SKM-1 (cell line): ENCODE results near the gene CTU1.

Experiments
- DNase-seq: peaks from one replicate; lab custom pipeline; 2025; ENCODE audit not compliant: unreplicated experiment; lab: John Stamatoyannopoulos, UW

Gene CTU1

DNA sequence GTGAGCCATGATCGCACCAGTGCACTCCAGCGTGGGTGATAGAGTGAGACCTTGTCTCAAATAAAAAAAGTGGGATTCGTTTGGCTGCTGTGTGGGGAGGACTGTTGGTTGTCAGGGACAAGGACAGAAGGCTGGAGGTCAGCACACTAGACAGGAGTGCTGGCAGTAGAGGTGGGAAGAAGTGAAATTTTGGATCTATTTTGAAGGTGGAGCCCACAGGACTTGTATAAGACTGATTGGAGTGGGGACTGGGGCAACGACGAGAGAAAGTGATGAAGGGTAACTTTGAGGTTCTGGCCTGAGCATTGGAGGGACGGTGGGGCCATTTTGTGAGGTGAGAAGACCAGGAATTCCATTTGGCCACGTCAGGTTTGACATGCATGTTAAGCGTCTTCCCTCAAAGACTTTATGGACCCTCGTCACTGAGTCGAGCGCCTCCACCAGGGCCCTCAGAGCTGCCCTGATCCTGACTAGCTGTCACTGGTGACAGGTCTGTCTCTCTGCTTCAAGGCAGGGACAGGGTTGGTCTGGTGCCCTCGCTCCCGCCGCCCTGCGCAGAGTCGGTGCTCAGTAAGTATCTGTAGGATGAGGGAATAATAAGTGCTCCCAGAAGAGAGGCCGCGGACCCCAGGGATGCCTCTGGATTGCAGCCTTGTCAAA lies 673 bp downstream of the CTU1 start:
- no peak for DNase-seq

DNA sequence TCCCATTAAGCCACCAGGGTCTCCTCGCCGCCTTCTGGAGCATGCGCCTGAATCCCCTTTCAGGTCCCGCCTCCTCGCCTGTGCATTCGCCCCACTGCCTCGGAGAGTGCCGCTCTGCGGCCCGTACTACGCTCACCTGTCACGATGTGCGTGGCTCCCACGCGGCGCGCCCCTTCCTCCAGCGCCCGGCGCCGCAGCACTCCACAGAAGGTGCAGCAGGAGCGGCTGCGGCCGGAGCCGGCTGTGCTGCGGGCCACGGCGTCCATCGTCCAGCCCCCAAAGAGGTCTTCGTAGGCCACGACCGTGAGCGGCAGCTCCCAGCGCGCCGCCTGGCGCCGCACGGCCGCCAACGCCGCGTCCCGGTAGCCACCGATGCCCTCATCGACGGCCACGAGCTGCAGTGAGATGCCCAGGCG lies 4.3 kb downstream of the CTU1 start:
- no peak for DNase-seq

DNA sequence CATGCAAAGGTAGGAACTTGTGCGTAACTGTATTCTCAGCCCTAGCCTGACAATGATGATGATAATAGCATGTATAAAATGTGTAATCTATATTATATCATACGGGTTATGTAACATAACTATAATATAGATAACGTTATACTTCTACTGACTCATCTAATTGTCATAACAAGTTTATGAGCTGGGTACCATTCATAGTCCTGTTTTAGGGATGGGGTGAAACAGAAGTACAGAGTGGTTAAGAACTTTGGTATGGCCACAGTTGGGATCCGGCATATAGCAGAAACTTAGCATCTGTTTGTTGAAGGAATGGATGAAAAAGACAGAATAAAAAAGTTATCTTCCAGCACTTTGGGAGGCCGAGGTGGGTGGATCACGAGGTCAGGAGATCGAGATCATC lies 5.2 kb downstream of the CTU1 start:
- no peak for DNase-seq

DNA sequence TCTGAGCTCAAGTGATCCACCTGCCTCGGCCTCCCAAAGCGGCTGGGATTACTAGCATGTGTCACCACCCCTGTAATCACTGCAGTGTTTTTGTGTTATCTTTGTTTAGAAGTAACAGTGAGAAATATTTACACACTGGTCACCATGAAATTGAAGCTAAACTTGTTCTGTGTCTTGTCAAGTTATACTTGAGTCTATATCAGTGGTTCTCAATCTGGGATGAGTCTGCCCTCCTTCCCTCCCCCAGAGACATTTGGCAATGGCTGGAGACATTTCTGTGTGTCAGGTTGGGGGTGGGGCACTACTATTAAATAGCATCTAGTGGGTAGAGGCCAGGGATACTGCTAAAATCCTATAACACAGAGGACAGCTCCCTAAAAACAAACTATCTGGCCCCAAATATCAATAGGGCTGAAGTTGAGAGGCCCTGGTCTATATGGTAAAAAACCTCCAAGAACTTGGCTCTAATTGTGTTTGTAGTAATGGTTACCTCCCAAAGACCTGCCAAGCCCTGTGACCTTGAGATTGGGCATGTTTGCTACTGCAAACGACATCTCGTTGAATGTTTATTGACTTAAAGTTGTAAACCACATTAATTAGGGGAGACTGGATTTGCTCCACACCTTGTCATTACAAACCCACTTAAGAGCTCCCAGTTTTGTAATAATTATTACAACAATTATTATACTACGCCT lies 6.9 kb downstream of the CTU1 start:
- no peak for DNase-seq

DNA sequence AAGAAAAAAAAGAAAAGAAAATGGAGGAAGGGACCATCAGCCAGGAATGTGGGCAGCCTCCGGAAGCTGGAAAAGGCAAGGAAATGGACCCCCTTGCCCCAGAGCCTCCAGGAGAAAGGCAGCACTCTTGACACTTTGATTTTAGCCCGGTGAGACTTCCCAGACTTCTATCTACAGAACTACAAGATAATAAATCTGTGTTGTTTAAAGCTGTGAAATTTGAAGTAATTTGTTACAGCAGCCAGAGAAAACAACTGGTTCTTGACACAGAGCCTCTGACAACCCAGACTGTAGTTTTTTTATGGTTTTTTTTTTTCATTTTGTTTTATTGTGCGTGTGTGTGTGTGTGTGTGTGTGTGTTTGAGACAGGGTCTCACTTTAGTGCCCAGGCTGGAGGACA lies 7.6 kb downstream of the CTU1 start:
- no peak for DNase-seq

DNA sequence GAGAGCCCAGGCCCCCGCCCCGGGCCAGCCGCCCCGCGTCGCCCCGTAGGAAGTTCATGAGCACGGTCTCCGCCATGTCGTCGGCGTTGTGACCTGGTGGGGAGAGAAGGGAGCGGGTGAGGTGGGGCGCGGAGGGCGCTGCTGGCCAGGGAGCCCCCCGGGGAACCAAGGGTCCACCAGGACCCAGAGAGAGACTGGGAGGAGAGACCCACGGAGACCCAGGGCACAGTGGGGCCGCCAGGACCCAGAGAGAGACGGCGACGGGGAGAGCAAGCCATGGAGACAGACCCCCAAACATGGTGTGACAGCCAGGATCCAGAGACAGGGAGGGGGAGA lies 9.2 kb downstream of the CTU1 start:
- no peak for DNase-seq

DNA sequence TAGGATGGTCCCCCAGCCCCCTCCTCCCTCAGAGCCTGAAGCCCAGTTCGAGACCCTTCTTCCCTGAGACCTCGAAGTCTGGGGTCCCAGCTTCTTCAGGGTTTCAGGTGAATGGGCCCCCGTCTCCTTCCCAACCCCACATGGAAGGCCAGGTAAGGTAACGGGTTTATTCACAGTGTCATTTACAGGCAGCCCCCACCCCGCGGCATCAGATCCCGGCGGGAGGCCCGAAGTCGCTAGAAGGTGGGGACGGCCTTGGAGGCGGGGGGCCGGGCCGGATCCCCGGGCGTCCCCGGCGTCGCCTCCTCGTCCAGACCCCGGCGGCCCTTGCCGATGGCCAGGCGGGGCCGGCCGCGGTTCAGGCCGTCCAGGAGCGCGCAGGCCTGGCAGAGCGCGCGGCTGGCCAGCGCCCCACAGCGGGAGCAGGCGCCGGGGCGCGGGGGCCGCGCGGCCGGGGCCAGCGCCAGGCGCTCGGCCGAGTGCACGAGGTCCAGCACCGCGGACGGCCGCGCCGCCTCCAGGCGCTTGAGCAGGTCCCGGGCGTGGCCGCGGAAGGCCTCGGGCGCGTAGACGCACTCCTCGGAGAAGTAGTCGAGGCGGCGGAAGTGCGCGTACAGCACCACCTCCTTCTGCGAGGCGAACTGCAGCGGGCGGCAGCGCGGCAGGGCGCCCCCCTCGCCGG lies 9.7 kb downstream of the CTU1 start:
- DNase-seq, result no peak

DNA sequence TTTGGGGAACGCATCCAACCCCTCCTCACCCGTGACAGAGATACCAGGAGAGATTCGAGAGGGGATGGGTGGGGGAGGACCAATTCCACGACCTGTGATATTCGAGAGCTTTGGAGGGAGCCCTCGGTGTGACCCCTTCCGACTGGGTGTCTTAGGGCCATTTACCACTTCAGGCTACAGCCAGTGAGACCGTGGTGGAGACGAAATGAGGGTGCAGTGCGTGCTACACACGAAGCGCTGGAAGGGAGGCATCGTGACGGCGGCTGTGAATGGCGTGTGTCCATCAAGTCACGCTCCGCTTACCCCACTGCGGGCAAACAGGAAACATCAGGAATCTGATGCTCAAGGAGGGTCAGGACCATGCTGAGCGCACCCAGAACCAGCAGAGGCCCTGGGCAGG lies 10.4 kb downstream of the CTU1 start:
- DNase-seq, result no peak

DNA sequence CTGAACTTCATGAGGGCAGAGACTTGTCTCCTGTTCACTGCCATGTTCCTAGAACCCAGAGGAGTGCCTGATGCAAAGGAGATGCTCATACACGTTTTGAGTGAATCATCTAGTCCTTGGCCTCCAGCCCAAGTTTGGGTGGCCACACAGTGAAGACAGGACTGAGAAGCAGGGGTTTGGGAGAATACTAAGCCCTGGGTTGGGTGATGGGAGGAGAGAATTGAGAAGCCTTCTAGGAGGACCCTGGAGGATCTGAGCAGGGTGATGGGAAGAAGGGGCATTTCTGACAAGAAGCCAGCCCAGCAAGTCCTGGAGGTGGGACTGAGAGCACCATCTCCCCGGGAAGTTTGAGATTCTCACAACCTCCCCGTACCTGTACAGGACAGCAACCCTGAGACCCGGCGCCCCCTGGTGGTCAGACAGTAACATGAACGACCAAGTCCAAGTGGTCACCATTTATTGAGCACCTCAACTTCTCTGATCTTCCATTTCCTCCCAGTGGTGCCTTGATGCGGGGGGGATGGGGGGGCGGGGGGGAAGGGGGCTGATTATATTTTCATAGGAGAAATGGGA lies 11.0 kb downstream of the CTU1 start:
- peak; percentile 1 for DNase-seq

DNA sequence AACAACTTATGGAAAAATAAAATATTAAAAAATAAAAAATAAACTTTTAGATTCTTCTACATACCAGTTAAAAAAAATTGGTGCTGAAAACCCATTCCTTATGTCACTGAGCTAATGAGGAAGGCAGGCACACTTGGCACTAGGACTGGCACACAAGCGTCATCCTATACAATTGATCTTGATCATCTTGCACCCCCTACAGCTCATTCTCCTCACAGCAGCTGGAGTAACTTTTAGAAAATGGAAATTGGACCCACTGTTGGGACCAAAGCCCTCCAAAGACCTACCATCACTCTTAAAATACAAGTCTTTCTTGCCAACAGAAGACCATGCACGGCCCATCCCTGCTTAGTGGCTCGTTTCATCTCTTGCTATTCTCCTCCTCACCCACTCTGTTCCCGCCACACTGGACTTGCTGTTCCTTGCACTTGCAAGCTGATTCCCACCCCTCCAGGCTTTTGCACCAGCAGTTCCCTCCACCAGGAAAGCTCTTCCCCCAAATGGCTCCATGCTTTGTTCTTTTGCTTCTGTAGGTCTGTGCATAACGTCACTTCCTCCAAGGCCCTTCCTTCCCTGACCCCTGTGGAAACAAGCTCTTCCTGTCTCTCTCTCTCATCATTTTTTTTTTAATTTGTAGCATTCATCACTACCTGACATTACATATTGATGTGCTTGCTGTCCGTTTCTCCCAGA lies 11.6 kb downstream of the CTU1 start:
- DNase-seq, result no peak

DNA sequence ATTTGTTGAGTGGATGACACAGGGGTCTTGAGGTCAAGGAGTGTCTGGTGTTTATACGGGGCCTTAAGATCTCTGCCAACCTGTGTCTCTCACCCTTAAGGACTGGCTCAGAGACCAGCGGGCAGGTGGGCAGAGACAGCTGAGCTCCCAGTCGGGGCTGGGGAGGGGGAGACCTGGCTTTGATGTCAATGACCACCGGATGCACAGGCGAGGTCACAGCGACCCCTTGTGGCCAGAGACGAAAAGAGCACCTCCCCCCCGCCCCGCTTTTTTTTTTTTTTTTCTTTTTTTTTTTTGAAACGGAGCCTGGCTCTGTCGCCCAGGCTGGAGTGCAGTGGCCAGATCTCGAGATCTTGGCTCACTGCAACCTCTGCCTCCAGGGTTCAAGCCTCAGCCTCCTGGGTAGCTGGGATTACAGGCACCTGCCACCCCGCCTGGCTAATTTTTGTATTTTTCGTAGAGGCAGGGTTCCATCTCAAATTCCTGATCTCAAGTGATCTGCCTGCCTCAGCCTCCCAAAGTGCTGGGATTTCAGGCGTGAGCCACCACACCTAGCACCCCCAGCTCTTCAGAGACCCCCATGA lies 13.4 kb downstream of the CTU1 start:
- no peak for DNase-seq

DNA sequence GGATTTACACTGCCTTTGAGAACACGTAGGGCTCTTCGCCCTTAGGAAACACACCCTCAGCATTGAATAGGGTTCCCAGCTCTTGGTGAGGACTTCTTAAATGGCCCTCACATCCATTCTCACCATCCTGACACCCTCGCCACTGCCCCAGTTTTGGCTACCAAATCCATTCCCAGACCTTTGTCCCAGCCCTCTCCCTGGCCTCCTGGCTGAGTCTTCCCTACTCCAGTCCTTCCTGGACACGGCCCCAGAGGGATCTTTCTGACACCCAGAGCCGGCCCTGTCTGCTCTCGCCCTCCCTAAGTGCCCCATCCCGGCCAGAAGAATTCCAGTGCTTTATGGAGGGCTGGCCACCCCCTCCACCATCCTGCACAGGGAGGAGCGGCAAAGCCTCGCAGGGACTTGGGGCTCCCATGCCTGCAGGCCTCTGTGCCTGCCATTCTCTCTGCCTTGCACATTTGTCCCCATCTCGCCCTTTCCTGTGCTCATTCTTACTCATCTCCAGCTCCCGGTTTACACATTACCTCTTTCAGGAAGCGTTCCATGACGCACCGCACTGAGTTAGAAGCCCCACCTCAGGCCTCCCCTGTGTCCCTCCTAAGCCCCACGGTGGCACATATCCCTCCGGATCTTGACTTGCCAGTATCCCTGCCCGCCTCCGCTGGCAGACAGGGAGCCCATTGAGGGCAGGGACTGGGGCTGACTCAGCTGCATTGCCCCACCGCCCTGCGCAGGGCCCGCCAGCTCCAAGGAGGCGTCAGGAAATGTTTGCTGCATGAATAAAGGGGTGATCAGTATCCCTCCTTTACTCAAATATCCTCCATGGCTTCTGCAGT lies 14.5 kb downstream of the CTU1 start:
- no peak for DNase-seq

DNA sequence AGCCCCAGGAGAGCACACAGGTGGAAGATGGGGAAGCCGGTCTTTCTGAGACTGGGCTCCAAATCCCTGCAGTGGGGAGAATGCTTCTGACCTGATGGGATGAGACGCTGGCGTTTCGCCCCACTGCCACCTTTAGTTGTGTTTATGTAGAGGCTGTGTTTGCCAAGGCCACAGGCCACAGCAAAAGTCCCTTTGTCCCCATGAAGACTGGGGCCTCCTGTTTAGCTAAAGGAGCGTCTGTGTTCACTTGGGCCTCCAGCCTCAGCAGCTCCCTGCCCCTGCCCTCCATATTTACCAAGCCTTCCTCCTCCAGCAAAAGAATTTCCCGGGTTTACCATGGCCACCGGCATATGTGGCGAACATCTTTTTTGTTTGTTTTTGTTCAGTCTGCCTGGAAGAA lies 15.1 kb downstream of the CTU1 start:
- DNase-seq, result no peak

DNA sequence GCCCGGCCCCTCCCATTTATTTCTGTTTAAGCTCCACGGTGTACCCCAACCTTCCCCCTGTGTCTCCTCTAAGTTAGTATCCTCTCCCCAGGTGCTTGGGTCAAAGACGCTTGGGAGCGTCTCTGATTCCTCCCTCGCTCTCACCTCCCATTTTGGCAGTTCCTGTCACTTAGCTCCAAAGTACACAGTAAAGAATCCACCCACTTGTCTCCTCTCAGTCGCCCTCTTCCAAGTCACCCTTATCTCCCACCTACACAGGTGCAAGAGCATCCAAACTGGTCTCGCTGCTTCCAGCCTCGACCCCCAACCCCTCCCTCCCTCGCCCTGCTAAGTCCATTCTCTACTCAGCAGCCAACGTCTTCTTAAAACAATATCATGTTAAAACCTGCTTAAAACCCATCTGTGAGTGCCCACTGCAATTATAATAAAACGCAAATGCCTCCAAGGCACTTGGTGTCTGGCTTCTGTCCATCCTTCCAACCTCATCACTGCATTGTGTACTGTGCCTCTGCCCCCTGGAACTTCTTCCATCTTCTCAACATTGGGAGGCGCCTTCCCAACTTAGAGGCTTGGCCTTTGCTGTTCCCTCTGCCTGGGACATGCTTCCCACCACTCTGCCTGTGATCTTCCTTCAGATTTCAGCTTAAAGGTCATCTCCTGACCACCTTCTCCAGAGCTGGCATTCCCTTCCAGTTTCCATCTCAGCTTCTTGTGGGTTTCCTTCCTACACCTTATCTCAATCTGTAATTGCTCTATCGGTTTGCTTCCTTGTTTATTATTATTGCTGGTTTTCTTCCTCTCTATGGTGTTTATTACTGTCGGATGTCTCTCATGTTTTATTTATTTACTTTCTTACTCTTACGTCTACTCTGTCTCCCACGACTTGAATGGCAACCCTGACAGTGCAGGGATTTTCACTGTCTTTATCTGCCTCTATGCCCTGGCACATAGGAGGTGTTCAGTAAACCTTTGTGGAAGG lies 16.0 kb downstream of the CTU1 start:
- DNase-seq, result no peak

DNA sequence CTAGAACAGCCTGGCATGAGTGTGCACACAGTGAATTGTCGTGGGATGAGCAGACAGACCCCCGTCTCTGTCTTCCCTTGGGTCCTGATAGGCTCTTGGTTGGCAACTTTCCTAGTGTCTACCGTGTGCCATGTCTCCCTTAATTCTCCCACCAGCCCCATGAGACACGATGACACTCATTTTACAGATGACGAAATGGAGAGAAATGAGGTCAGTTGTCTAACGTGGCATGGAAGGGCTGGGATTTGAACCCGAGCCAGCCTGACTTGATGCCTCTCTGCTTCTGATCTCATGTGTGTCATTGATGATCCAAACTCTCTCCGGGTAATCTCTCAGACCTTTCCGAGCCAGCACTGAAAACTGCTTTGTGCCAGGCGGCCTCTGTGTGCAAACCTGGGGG lies 17.1 kb downstream of the CTU1 start:
- DNase-seq, result no peak

DNA sequence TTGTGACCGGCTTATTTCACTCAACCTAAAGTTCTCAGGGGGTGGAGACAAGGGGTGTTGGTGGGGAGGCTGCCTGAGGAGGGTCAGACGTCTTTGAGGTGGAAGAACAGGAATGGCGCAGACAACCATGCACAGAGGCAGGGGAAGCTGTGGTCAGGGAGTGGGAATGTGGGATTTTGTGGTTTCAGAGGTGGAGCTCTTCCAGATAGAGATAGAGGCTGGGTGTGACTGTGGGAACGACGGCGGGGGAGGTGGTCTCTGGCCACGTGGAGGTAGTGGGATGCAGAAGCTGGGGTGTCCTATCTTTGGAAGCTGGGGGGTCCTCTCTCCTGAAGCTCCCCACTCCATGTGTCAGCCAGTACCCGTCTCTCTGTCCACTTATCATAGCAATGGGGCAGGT lies 17.7 kb downstream of the CTU1 start:
- no peak for DNase-seq

DNA sequence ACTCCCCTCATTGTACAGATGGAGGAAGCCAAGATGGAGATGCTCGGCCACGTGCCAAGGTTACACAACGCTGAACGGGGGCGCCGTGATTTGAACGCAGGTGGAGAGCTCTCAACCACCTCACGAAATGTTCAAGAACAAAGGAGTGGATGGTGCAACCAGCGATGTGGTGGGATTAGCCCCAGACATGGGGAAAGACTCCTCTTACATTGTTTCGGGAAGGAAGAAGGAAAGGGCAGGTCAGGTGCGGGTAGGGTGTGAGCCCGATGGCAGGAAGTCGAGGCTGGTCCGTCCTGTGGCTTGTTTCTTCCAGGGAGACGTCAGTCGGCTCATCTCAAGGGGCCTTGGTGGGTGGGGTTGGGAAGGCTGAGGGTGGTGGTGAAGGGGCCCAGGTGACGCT lies 18.4 kb downstream of the CTU1 start:
- DNase-seq, result no peak

DNA sequence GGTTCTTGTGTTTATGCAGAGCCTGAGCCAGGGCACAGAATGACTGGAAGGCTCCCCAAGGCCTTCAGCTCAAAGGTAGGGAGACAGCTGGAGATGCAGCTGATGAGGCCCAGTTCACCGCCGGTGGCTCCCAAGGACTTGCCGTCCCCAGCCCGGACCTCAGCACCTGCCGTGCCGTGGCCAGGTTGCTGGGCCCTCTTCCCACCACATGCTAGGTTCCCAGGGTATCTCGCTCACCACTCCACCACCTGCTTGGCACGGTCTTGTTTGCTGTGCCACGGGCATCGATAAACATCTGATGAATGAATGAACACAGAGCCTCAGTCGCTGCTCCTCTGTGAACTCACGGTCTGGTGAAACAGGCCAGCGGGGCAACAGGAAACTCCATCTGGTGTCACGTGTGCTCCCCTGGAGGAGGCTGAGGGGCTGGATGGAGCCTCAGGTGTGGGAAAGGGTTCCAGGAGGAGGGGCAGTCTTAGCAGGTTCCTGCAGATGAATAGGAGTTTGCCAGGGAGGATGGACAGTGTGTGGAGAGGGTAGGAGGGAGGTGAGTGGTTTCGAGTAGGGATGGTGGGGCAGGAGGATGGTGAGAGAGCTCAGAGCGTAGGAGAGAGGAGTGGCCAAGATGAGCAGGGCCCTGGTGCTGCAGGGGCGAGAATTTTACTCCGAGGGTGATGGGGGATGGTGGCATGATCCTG lies 21.9 kb downstream of the CTU1 start:
- no peak for DNase-seq

DNA sequence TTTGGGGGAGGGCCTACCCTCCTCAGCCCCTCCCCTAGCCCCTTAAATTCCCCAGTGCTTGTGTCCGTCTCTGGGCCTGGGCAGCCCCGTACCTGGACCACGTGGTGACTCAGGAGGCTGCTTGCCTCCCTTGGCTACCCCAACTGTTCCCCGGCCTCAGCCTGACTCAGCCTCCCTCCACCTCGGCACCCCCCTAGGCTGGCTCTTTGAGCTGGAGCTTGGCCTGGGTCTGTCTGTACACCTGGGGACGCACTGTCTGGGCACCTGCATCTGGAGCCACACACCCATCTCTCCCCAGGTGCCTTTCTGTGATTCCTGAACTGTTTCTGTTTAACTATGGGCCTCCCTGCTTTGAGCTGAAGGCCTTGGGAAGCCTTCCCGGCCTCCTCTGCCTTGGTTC lies 23.7 kb downstream of the CTU1 start:
- no peak for DNase-seq
